Upper lobe of left lung (tissue), 4 donors: ENCODE data around the gene RNF31.

Source experiments
- EP300 ChIP-seq, 4 donors: sonication (generic); formaldehyde crosslinking; IDR thresholded peaks; one replicate each; pipeline ENCODE4 v1.5.1; 2017; ENCODE audit warnings: antibody characterized with exemption in 4 of 4, control low read depth in 2 of 4
- POLR2A ChIP-seq, 4 donors: fragments of 450-650 bp; IDR thresholded peaks; one replicate each; pipeline ENCODE4 v1.5.1; 2016 to 2017; ENCODE audit warnings: antibody characterized with exemption in 4 of 4, mild to moderate bottlenecking in 2 of 4
- POLR2AphosphoS5 ChIP-seq, 2 donors: sonication (generic); formaldehyde crosslinking; IDR thresholded peaks; one replicate each; pipeline ENCODE4 v1.5.1; 2017; ENCODE audit warnings: antibody characterized with exemption in 2 of 2
- TF ChIP-seq, protein P1 (sequence below), 6 experiments: fragments of 450-650 bp in 4 of 6; fragments of 200-600 bp in 2 of 6; sonication (generic) in 2 of 6; IDR thresholded peaks; one replicate each; pipeline ENCODE4 v1.5.1; 2016 to 2019; ENCODE audit warnings: antibody characterized with exemption in 6 of 6

DNA sequence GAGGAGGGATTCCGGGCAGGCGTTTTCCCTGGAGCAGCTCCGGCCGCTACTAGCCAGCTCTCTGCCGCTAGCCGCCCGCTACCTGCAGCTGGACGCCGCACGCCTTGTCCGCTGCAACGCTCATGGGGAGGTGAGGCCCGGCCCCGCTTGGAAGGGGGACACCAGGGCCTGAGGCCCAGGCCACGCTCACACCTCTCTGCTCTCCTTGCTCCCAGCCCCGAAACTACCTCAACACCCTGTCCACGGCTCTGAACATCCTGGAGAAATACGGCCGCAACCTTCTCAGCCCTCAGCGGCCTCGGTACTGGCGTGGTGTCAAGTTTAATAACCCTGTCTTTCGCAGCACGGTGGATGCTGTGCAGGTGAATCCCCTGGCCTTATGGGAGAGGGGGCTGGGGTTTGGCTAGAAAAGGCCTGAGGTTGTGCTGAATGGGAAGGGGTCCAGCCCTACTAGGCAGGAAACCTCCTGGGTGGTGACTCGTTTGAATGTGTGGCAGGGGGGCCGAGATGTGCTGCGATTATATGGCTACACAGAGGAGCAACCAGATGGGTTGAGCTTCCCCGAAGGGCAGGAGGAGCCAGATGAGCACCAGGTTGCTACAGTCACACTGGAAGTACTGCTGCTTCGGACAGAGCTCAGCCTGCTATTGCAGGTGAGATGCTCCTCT, 597 bp downstream of the RNF31 start:
- TF ChIP-seq, protein P1, sequence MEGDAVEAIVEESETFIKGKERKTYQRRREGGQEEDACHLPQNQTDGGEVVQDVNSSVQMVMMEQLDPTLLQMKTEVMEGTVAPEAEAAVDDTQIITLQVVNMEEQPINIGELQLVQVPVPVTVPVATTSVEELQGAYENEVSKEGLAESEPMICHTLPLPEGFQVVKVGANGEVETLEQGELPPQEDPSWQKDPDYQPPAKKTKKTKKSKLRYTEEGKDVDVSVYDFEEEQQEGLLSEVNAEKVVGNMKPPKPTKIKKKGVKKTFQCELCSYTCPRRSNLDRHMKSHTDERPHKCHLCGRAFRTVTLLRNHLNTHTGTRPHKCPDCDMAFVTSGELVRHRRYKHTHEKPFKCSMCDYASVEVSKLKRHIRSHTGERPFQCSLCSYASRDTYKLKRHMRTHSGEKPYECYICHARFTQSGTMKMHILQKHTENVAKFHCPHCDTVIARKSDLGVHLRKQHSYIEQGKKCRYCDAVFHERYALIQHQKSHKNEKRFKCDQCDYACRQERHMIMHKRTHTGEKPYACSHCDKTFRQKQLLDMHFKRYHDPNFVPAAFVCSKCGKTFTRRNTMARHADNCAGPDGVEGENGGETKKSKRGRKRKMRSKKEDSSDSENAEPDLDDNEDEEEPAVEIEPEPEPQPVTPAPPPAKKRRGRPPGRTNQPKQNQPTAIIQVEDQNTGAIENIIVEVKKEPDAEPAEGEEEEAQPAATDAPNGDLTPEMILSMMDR (IDR thresholded peaks at IDR 0.05) = no peak
- TF ChIP-seq POLR2A (IDR thresholded peaks at IDR 0.05) (no peak), POLR2AphosphoS5 (IDR thresholded peaks at IDR 0.05) (no peak), EP300 (IDR thresholded peaks at IDR 0.05) (no peak)
